Liver (tissue), 9 donors: ENCODE data around the gene LRRK1. TPM values are rescaled to one million over a fixed set of nuclear protein-coding genes. Genes with fewer than 3 reads are reported as not detected.

Experiments used
- DNase-seq: peaks from one replicate; pipeline ENCODE4 v3.0.0-alpha.2; 2017; ENCODE audit warnings: low spot score
- H3K27ac ChIP-seq, 2 donors: one replicate each; pipeline ENCODE4 v1.7.0; 2013; ENCODE audit warnings: inconsistent platforms in 2 of 2, low read length in 2 of 2, control low read depth in 1 of 2, low read depth in 1 of 2, mild to moderate bottlenecking in 1 of 2
- H3K27me3 ChIP-seq, 4 donors: one replicate each; pipeline versions ENCODE4 v1.6.1 to v1.7.0; 2013; ENCODE audit warnings: low read length in 3 of 4, inconsistent platforms in 1 of 4, mild to moderate bottlenecking in 1 of 4, moderate library complexity in 1 of 4; ENCODE audit not compliant: control insufficient read depth in 4 of 4, insufficient read depth in 4 of 4
- H3K36me3 ChIP-seq, 4 donors: one replicate each; pipeline versions ENCODE4 v1.6.1 to v1.7.0; 2013; ENCODE audit warnings: low read length in 3 of 4, mild to moderate bottlenecking in 3 of 4, low read depth in 1 of 4, moderate library complexity in 1 of 4; ENCODE audit not compliant: control insufficient read depth in 4 of 4, insufficient read depth in 3 of 4
- H3K4me1 ChIP-seq, 4 donors: one replicate each; pipeline versions ENCODE4 v1.6.1 to v1.7.0; 2013; ENCODE audit warnings: low read length in 3 of 4, mild to moderate bottlenecking in 3 of 4, moderate library complexity in 1 of 4; ENCODE audit not compliant: control insufficient read depth in 4 of 4, insufficient read depth in 4 of 4
- H3K4me3 ChIP-seq, 3 donors: one replicate each; pipeline versions ENCODE4 v1.6.1 to v1.7.0; 2013; ENCODE audit warnings: low read length in 3 of 3, control low read depth in 1 of 3, low read depth in 1 of 3, mild to moderate bottlenecking in 1 of 3
- H3K9ac ChIP-seq, 2 donors: one replicate each; pipeline ENCODE4 v1.7.0; 2013; ENCODE audit warnings: low read length in 2 of 2, mild to moderate bottlenecking in 2 of 2, moderate library complexity in 2 of 2, control low read depth in 1 of 2, low read depth in 1 of 2
- H3K9me3 ChIP-seq, 4 donors: one replicate each; pipeline versions ENCODE4 v1.6.1 to v1.7.0; 2013; ENCODE audit warnings: low read length in 3 of 4; ENCODE audit not compliant: control insufficient read depth in 4 of 4
- CTCF ChIP-seq: fragments of 150-350 bp; IDR thresholded peaks from 2 replicates; pipeline ENCODE4 v1.5.1; 2017; ENCODE audit warnings: improper control_type of control experiment, low read depth, low read length; ENCODE audit not compliant: missing input control
- EGR1 ChIP-seq, 2 donors: IDR thresholded peaks; 2 replicates each; pipeline ENCODE4 v1.6.1; 2016 to 2018; ENCODE audit warnings: antibody characterized with exemption in 2 of 2, low read depth in 2 of 2
- FOXA1 ChIP-seq: IDR thresholded peaks from 2 replicates; pipeline ENCODE4 v1.6.1; 2016; ENCODE audit warnings: antibody characterized with exemption
- FOXA2 ChIP-seq: IDR thresholded peaks from 2 replicates; pipeline ENCODE4 v1.6.1; 2016; ENCODE audit warnings: antibody characterized with exemption
- GABPA ChIP-seq, 2 donors: IDR thresholded peaks in 1 of 2; conservative IDR thresholded peaks in 1 of 2; 2 replicates each; pipeline ENCODE4 v1.6.1; 2016; ENCODE audit warnings: antibody characterized with exemption in 2 of 2, mild to moderate bottlenecking in 1 of 2, moderate library complexity in 1 of 2
- MAX ChIP-seq: IDR thresholded peaks from 2 replicates; pipeline ENCODE4 v1.6.1; 2016; ENCODE audit warnings: antibody characterized with exemption
- NR2F2 ChIP-seq: IDR thresholded peaks from 2 replicates; pipeline ENCODE4 v1.6.1; 2016; ENCODE audit warnings: antibody characterized with exemption
- RAD21 ChIP-seq, 2 donors: IDR thresholded peaks; 2 replicates each; pipeline ENCODE4 v1.6.1; 2016; ENCODE audit warnings: antibody characterized with exemption in 2 of 2, mild to moderate bottlenecking in 2 of 2
- RXRA ChIP-seq, 2 donors: IDR thresholded peaks; 2 replicates each; pipeline ENCODE4 v1.6.1; 2017 to 2018; ENCODE audit warnings: antibody characterized with exemption in 2 of 2, mild to moderate bottlenecking in 1 of 2
- TAF1 ChIP-seq: conservative IDR thresholded peaks from 2 replicates; pipeline ENCODE4 v1.6.1; 2016; ENCODE audit warnings: antibody characterized with exemption, mild to moderate bottlenecking
- ZBTB33 ChIP-seq: IDR thresholded peaks from 2 replicates; pipeline ENCODE4 v1.6.1; 2016; ENCODE audit warnings: antibody characterized with exemption
- WGBS: extraction: QIAGEN DNeasy Blood & Tissue Kit; methylation state at CpG from one replicate; pipeline ENCODE4 v1.1.7; 2013; 5-methylcytosine and 5-hydroxymethylcytosine counted together
- polyA plus RNA-seq, 2 donors: library from polyadenylated mRNA; stranded (reverse) in 1 of 2; unstranded in 1 of 2; fragments of 200-250 nt in 1 of 2; fragments of >200 nt in 1 of 2; fragmentation: Nextera tagmentation in 1 of 2; extraction: Ambion mirVana in 1 of 2; gene quantifications; one replicate each; pipeline versions ENCODE4 v1.2.1 to v1.2.3, GENCODE V29; 2013 to 2015
- total RNA-seq, 2 donors: library from RNA; depleted of rRNA; stranded (reverse); fragments of >200 nt; gene quantifications; one replicate each; pipeline ENCODE4 v1.2.3, GENCODE V29; 2014
- donor health status: healthy.
- donor health status: healthy.
- donor health status: healthy.
- donor health status: healthy.
- donor health status: healthy.

The LRRK1 gene
- total and polyA plus RNA-seq, 4 donors = 1.2 to 4.4 (median 2.7) TPM

- TF ChIP-seq FOXA2 (no peak), FOXA1 (no peak), RXRA (IDR thresholded peaks at IDR 0.05) (no peak), TAF1 (no peak), MAX (no peak), GABPA (IDR thresholded peaks at IDR 0.05 in 1 of 2, conservative IDR thresholded peaks at IDR 0.05 in 1 of 2) (no peak), ZBTB33 (no peak), NR2F2 (no peak), CTCF (no peak)
- Histone ChIP-seq H3K9ac (no peak overlapping the region), H3K9me3 (no peaks in the 10 kb centered on the region), H3K36me3 (peaks cover 0 to 6% (median 0%) of the 10 kb centered on the region in 4 donors), H3K4me1 (no peaks in the 10 kb centered on the region), H3K27me3 (no peaks in the 10 kb centered on the region), H3K27ac (no peak overlapping the region), H3K4me3 (no peak overlapping the region)
- DNase-seq = peak; percentile 22
- 75% methylated on average over 16 of the region's 16 CpGs for WGBS
Observed at GRCh38 chr15:101059381-101060341, 140.5 kb downstream of the LRRK1 start.

- TF ChIP-seq NR2F2 (no peak), RAD21 (IDR thresholded peaks at IDR 0.05) (no peak), EGR1 (IDR thresholded peaks at IDR 0.05; ENCODE audit: low read depth in 2 of 2) (no peak)
- Histone ChIP-seq H3K27ac (no peak overlapping the region), H3K9ac (no peak overlapping the region), H3K4me1 (no peaks in the 10 kb centered on the region), H3K27me3 (no peaks in the 10 kb centered on the region), H3K9me3 (no peaks in the 10 kb centered on the region), H3K36me3 (peaks cover 0 to 4% (median 0%) of the 10 kb centered on the region in 4 donors), H3K4me3 (no peak overlapping the region)
- no peak for DNase-seq
- WGBS = 89% methylated on average over 35 of the region's 35 CpGs
Observed at GRCh38 chr15:101060576-101061551, 141.7 kb downstream of the LRRK1 start.
